Measurements from ENCODE around the gene CHST4.

DNA sequence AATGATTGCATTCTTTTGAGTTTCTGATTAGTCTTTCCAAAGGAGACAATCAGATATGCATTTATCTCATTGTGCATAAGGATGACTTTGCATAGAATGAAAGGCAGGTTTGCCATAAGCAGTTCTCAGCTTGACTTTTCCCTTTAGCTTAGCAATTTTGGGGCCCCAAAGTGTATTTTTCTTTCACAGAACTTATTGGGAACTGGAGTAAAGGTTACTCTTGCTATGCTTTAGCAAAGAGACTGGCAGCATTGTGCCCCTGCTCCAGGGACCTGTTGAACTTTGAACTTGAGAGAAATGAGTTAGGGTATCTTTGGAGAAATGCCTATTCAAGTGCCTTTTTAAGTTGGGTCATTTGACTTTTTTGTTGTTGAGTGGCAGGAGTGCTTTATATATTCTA, 33.6 kb downstream of the CHST4 start:
- TF ChIP-seq, protein P1, sequence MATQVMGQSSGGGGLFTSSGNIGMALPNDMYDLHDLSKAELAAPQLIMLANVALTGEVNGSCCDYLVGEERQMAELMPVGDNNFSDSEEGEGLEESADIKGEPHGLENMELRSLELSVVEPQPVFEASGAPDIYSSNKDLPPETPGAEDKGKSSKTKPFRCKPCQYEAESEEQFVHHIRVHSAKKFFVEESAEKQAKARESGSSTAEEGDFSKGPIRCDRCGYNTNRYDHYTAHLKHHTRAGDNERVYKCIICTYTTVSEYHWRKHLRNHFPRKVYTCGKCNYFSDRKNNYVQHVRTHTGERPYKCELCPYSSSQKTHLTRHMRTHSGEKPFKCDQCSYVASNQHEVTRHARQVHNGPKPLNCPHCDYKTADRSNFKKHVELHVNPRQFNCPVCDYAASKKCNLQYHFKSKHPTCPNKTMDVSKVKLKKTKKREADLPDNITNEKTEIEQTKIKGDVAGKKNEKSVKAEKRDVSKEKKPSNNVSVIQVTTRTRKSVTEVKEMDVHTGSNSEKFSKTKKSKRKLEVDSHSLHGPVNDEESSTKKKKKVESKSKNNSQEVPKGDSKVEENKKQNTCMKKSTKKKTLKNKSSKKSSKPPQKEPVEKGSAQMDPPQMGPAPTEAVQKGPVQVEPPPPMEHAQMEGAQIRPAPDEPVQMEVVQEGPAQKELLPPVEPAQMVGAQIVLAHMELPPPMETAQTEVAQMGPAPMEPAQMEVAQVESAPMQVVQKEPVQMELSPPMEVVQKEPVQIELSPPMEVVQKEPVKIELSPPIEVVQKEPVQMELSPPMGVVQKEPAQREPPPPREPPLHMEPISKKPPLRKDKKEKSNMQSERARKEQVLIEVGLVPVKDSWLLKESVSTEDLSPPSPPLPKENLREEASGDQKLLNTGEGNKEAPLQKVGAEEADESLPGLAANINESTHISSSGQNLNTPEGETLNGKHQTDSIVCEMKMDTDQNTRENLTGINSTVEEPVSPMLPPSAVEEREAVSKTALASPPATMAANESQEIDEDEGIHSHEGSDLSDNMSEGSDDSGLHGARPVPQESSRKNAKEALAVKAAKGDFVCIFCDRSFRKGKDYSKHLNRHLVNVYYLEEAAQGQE (IDR thresholded peaks at IDR 0.05; ENCODE audit: low read depth), result no peak
- TF ChIP-seq CREB1 (IDR thresholded peaks at IDR 0.05; ENCODE audit: low read depth) (no peak), CEBPB (IDR thresholded peaks at IDR 0.05) (no peak), EP300 (IDR thresholded peaks at IDR 0.05; ENCODE audit: borderline replicate concordance) (no peak)
- TF ChIP-seq, protein P2, sequence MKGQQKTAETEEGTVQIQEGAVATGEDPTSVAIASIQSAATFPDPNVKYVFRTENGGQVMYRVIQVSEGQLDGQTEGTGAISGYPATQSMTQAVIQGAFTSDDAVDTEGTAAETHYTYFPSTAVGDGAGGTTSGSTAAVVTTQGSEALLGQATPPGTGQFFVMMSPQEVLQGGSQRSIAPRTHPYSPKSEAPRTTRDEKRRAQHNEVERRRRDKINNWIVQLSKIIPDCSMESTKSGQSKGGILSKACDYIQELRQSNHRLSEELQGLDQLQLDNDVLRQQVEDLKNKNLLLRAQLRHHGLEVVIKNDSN (IDR thresholded peaks at IDR 0.05), result no peak

Measured in Ishikawa (cell line).